ENCODE results near the gene ALKBH7. TPM values are rescaled to one million over a fixed set of nuclear protein-coding genes. Genes with fewer than 3 reads are reported as not detected.

Gene ALKBH7
- total RNA-seq, 2 donors from 2014 or later: 71.7 to 93.7 TPM

DNA sequence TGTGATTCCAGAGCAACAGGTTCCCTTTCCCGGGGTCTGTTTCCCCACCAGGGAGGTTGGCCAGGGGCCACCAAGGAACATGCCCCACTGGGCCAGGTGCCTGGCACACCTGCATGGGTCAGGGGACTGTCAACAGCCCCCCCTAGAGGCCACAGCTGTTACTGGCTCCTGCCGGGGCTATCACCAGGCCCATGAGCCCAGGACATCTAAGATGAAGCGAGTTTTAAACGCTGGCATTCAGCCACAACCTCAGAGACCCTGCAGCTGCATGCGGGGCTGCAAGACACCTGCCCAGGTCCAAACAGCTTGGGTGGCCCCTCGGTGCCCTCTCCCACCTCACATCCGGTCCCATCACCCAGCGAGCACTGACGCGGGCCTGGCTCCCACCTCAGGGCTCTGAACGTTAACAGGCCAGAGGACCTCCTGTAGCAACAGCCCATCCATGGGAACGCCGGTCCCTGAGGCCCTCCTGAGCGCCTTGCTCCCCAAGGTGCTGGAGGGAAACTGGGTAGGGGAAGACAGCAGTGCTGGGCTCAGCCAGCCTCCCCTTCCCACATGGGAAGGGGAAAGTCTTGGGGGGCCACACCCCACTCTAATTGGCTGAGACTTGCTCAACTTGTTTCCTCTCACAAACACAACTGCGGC, 40.0 kb downstream of the ALKBH7 start:
- H3K27ac ChIP-seq: no peak overlapping the region

DNA sequence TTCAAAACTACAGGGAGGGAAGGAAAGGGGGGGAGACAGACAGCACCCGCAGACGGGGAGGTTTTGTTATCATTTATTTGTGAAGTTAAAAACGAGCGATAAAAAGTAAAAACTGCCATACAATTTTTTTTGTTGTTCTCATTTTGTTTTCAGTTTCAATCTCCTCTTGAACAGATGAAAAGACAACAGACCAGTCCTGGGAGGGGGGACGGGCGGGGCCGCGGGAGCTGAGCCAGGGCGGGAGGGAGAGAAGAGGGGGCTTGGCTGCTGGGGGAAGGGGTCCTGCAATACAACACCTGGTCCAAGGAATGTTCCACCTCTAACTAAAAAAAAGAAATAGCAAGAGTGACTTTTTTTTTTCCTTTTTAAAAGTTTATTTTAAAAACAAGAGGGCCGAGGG, 40.7 kb downstream of the ALKBH7 start:
- peaks cover 50% of the 10 kb centered on the region for H3K36me3 ChIP-seq
- H3K27ac ChIP-seq: no peak overlapping the region
- no peak for DNase-seq (ENCODE audit: low spot score)
- no peaks in the 10 kb centered on the region for H3K27me3 ChIP-seq
- TF ChIP-seq, protein P1, sequence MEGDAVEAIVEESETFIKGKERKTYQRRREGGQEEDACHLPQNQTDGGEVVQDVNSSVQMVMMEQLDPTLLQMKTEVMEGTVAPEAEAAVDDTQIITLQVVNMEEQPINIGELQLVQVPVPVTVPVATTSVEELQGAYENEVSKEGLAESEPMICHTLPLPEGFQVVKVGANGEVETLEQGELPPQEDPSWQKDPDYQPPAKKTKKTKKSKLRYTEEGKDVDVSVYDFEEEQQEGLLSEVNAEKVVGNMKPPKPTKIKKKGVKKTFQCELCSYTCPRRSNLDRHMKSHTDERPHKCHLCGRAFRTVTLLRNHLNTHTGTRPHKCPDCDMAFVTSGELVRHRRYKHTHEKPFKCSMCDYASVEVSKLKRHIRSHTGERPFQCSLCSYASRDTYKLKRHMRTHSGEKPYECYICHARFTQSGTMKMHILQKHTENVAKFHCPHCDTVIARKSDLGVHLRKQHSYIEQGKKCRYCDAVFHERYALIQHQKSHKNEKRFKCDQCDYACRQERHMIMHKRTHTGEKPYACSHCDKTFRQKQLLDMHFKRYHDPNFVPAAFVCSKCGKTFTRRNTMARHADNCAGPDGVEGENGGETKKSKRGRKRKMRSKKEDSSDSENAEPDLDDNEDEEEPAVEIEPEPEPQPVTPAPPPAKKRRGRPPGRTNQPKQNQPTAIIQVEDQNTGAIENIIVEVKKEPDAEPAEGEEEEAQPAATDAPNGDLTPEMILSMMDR (IDR thresholded peaks at IDR 0.05): no peak
- no peak overlapping the region for H3K4me3 ChIP-seq
- H3K9me3 ChIP-seq: no peaks in the 10 kb centered on the region
- H3K4me1 ChIP-seq: no peaks in the 10 kb centered on the region

More for the DNA sequence above, 40.0 kb downstream of the ALKBH7 start:
- no peaks in the 10 kb centered on the region for H3K9me3 ChIP-seq
- no peaks in the 10 kb centered on the region for H3K4me1 ChIP-seq
- no peak overlapping the region for H3K4me3 ChIP-seq
- H3K27me3 ChIP-seq: no peaks in the 10 kb centered on the region
- H3K36me3 ChIP-seq: peaks cover 43% of the 10 kb centered on the region
- TF ChIP-seq, protein P1 (IDR thresholded peaks at IDR 0.05): peak in 1 of 2 donors; percentile 53
- DNase-seq (ENCODE audit: low spot score): no peak

- Histone ChIP-seq H3K4me3 (no peak overlapping the region), H3K9me3 (no peaks in the 10 kb centered on the region), H3K27ac (no peak overlapping the region), H3K27me3 (no peaks in the 10 kb centered on the region), H3K36me3 (peaks cover 57% of the 10 kb centered on the region), H3K4me1 (no peaks in the 10 kb centered on the region)
- DNase-seq (ENCODE audit: low spot score): no peak
- TF ChIP-seq, protein P1 (IDR thresholded peaks at IDR 0.05): no peak
Observed at GRCh38 chr19:6413721-6414643, 41.4 kb downstream of the ALKBH7 start.

DNA sequence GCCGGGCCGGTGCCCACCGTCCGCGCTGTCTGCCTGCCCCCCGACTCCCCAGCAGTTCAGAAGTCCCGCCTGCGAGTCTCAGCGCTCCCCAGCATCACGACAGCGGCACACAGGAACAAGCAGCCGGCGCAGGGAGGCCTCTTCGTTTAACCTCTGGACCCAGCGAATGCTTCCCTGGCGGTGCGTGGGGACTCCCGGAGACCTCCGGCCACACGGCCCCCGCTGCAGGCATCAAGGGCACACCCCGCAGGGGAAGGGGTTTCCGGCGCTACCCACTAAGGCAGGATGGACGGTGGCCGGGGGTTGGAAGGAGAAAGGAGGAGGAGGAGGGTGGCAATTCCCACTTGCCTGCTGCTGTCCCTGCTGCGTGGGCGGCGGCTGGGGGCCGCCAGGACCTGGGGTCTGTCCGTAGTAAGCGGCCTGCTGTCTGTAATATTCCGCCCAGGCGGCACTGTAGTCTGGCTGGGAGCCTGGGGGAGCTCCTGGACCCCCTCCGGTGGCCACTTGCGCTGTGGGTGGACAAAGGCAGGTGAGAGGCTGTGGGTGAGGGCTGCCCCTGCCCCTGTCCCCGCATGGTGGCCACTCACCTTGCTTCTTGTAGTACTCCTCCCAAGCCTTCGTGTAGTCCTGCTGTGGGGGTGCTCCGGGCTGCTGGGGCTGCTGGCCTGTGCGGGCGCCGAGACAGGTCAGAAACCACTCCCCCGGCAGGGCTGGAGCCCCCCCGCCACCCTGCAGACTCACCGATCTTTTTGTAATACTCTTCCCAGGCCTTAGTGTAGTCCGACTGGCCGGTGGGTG, 42.4 kb downstream of the ALKBH7 start:
- TF ChIP-seq, protein P1 (IDR thresholded peaks at IDR 0.05): no peak
- Histone ChIP-seq H3K4me3 (no peak overlapping the region), H3K9me3 (no peaks in the 10 kb centered on the region), H3K4me1 (peaks cover 0 to 2% of the 10 kb centered on the region in 2 donors), H3K27ac (no peak overlapping the region), H3K36me3 (peaks cover 66% of the 10 kb centered on the region), H3K27me3 (no peaks in the 10 kb centered on the region)
- DNase-seq (ENCODE audit: low spot score): no peak

DNA sequence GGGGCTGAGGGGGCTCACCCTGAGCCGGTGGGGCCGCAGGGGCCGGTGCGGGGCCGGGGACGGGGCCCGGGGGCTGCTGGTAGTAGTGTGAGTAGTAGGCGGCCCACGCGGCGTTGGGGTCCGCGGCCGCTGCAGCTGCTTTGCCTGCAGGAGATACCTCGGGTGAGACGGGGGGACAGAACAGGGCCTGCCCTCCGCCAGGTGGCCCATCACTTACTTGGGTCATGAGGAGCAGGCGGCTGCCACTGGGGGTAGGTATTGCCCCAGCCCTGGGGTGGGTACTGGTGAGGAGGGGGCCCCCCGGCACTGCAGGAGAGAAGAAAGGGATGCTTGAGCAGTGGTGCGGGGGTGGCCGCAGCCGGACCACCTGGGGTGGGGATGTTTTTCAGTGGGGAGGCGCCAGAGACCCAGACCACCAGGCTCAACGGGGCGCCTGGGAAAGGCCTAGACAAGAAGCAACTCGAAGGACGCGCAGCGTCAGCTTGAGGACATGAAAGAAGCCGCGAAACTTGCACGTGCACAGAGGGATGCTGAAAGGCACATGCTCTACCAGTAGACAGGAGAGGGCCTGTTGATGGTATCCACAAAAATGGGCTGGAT, 43.1 kb downstream of the ALKBH7 start:
- Histone ChIP-seq H3K27me3 (no peaks in the 10 kb centered on the region), H3K27ac (no peak overlapping the region), H3K36me3 (peaks cover 73% of the 10 kb centered on the region), H3K4me1 (peaks cover 0 to 8% of the 10 kb centered on the region in 2 donors), H3K9me3 (no peaks in the 10 kb centered on the region), H3K4me3 (no peak overlapping the region)
- no peak for DNase-seq (ENCODE audit: low spot score)
- TF ChIP-seq, protein P1 (IDR thresholded peaks at IDR 0.05): no peak

All from right atrium auricular region (tissue), 2 donors.